Pons (tissue), 1 donor: ENCODE data around the gene GLRA3.

Experiments
- DNase-seq: peaks from one replicate; pipeline ENCODE4 v3.0.0-alpha.2; 2016; ENCODE audit warnings: low spot score

GLRA3 gene

DNA sequence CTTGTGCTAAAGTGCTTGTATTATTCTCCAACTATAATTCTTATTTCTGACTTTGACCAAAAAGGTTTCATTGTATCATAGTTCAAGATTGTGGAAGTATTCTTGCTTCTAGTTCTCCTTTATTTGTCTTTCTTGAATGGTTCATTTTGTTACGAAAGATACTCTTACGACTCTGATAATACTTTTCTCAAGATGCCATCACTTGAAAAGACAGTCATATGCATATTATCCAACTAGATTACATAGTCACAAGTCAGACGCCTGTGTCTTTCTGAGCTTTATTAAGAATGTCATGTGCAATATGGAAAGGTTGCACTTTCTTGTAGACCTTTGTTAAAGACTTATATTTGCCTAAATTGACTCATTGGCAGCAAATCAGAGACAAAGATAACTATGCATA, 235.3 kb downstream of the GLRA3 start:
- no peak for DNase-seq

DNA sequence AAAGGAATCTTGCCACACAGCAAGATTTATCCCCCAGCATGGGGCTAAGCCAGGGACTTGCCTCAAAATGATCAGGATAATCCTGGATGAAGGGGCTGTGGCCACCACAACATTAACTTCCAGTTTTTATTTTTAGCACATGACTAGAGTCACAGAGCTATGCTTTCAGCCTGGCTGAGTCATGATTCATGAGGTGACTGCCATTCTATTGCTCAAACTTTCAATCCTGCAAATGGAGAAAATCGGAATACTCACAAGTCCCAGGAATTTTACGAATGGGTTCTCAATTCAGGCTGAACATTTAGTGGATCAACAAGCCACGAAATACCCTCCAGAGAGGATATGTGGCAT, 236.1 kb downstream of the GLRA3 start:
- no peak for DNase-seq

DNA sequence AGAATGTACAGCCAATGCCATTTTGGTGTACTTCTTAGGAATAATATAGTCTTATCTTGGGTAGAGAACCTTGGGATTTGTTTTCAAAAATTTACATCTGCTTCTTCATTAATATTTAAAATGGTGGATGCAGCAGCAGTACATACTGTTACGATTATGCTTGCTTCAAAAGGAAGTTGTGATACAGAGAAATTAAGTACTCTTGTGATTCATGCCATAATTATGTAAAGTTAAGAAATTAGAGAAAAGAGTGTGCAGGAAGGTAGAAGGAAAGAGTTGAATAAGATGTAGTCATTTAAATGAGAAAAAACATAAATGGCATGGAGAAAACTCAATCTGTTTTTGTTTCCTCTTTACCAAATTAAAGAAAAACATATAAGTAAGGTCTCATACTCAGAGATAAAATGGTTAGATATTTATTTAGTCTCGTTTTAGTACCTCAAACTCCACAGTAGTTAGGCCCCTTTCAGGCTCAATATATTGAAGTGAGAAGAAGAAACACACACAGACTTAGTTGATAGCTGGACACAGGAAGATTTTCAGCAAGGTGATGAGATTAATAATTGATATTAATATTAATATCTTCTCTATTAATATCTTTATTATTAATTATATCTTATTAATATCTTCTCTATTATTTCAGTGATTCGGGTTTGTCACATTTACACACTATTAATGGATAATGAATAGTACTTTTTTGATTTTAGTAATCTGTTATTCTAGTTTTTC, 236.6 kb downstream of the GLRA3 start:
- no peak for DNase-seq

DNA sequence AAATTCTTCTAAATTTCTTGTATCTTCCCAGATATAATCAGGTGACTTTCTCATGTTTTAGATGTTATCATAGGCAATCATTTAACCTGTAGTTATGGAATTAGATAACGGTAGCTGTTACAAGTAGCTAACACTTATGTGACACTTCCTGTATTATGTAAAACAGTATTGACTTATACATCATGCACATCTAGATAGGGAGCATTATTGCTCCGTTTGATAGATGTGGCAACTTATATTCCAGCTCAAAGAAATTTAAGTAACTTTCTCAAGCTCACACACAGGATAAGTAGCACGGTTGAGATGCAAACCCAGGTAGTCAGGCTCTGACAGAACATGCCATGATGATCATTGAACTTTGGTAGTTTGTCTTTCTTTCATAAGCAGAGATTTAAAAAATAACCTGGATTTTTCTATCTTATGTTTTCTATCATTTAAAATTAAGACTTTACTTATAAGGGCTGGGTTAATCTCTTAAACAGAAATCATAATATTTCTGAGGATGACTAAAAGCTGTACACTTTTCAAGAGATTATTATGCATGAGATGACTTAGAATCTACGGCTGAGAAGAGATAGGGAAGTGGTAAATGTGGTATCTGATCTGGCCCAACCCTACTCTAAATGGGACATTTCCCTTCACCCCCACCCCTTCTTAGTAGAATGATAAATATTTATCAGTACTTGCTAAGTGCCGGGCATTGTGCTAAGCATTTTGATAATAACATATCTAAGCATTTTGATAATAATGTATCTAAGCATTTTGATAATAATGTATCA, 237.6 kb downstream of the GLRA3 start:
- no peak for DNase-seq

DNA sequence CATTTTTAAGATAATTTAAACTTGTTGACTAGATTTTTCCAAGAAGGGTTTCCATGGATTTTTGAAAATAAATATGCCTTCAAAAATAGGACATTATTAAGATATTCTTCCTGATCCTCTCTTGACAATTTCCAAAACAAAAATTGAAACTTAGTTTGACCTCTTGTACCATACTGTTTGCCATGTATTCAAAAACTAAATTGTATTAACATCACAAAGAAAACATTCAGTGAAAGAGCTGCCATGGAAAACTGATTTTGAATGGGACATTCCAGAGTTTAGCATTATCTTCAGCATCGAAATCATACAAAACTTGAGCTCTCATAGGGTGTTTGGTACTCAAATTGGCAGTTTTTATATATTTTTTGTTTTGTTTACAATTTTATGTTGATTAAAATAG, 238.7 kb downstream of the GLRA3 start:
- no peak for DNase-seq
